SK-N-SH (cell line): ENCODE data around the gene DPH6.

Source experiments
- CHD2 ChIP-seq: fragments of 150-350 bp; IDR thresholded peaks from 2 replicates; pipeline ENCODE4 v1.6.1; 2018; ENCODE audit warnings: low read length; ENCODE audit not compliant: partially characterized antibody
- CTCF ChIP-seq: fragments of 200-600 bp; sonication (generic); IDR thresholded peaks from 2 replicates; pipeline ENCODE4 v1.6.1; 2017; ENCODE audit warnings: antibody characterized with exemption, mild to moderate bottlenecking, moderate library complexity
- EP300 ChIP-seq, 2 experiments: IDR thresholded peaks; 2 replicates each; pipeline versions ENCODE4 v1.4.0 to v1.6.1; 2012; ENCODE audit warnings: borderline replicate concordance in 1 of 2, low read depth in 1 of 2, low read length in 1 of 2
- POLR2AphosphoS5 ChIP-seq: IDR thresholded peaks from 2 replicates; pipeline ENCODE4 v1.6.1; 2012; ENCODE audit warnings: low read depth, low read length
- RAD21 ChIP-seq: IDR thresholded peaks from 2 replicates; pipeline ENCODE4 v1.6.1; 2012; ENCODE audit warnings: mild to moderate bottlenecking, low read length
- REST ChIP-seq: IDR thresholded peaks from 2 replicates; pipeline ENCODE4 v1.6.1; 2012; ENCODE audit warnings: mild to moderate bottlenecking, low read depth, low read length, moderate library complexity
- RFX5 ChIP-seq: IDR thresholded peaks from 2 replicates; pipeline ENCODE4 v1.6.1; 2012; ENCODE audit warnings: mild to moderate bottlenecking, improper control_type of control experiment, low read length
- TCF12 ChIP-seq: IDR thresholded peaks from 2 replicates; pipeline ENCODE4 v1.4.0; 2012
- TF ChIP-seq, protein P1 (sequence below): IDR thresholded peaks from 2 replicates; pipeline ENCODE4 v1.4.0; 2012; ENCODE audit warnings: low read depth, borderline replicate concordance
- TF ChIP-seq, protein P2 (sequence below): IDR thresholded peaks from 2 replicates; pipeline ENCODE4 v1.4.0; 2012; ENCODE audit warnings: low read depth

GRCh38 chr15:35436422-35436821 lies 109.5 kb downstream of the DPH6 start:
- TF ChIP-seq CTCF (no peak), TCF12 (no peak), CHD2 (no peak), POLR2AphosphoS5 (no peak), EP300 (IDR thresholded peaks at IDR 0.05; ENCODE audit: borderline replicate concordance in 1 of 2, low read depth in 1 of 2, low read length in 1 of 2) (no peak), REST (no peak), RFX5 (no peak), RAD21 (no peak)
- TF ChIP-seq, protein P1, sequence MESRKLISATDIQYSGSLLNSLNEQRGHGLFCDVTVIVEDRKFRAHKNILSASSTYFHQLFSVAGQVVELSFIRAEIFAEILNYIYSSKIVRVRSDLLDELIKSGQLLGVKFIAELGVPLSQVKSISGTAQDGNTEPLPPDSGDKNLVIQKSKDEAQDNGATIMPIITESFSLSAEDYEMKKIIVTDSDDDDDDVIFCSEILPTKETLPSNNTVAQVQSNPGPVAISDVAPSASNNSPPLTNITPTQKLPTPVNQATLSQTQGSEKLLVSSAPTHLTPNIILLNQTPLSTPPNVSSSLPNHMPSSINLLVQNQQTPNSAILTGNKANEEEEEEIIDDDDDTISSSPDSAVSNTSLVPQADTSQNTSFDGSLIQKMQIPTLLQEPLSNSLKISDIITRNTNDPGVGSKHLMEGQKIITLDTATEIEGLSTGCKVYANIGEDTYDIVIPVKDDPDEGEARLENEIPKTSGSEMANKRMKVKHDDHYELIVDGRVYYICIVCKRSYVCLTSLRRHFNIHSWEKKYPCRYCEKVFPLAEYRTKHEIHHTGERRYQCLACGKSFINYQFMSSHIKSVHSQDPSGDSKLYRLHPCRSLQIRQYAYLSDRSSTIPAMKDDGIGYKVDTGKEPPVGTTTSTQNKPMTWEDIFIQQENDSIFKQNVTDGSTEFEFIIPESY: no peak
- TF ChIP-seq, protein P2, sequence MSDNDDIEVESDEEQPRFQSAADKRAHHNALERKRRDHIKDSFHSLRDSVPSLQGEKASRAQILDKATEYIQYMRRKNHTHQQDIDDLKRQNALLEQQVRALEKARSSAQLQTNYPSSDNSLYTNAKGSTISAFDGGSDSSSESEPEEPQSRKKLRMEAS: no peak
